GM23338 (cell line): Measurements from ENCODE around the gene PAPPA. TPM values are rescaled to one million over a fixed set of nuclear protein-coding genes. Genes with fewer than 3 reads are reported as not detected.

Experiments used
- ATAC-seq: fragments of 200-7000 bp; cut with Tn5 transposase; 3 replicates; pipeline ENCODE4 v1.9.1; 2020
- DNase-seq: peaks from one replicate; pipeline ENCODE4 v3.0.0-alpha.2; 2015; ENCODE audit warnings: low spot score
- H2AFZ ChIP-seq: fragments of 200-600 bp; sonication (generic); 2 replicates; pipeline ENCODE4 v1.8.0; 2016; ENCODE audit warnings: antibody characterized with exemption, mild to moderate bottlenecking, moderate library complexity
- H3F3A ChIP-seq: fragments of 200-600 bp; sonication (generic); replicated peaks from 2 replicates; pipeline ENCODE4 v1.8.0; 2017; ENCODE audit warnings: antibody characterized with exemption, mixed run types, low read depth
- H3K27ac ChIP-seq: fragments of 200-600 bp; sonication (generic); 2 replicates; pipeline ENCODE4 v1.6.1; 2016; ENCODE audit warnings: low read depth
- H3K27me3 ChIP-seq: fragments of 200-600 bp; sonication (generic); 2 replicates; pipeline ENCODE4 v1.8.0; 2016; ENCODE audit warnings: mild to moderate bottlenecking, mixed run types, moderate library complexity; ENCODE audit not compliant: insufficient read depth
- H3K36me3 ChIP-seq: fragments of 200-600 bp; sonication (generic); 2 replicates; pipeline ENCODE4 v1.8.0; 2016; ENCODE audit warnings: mild to moderate bottlenecking; ENCODE audit not compliant: insufficient read depth
- H3K4me1 ChIP-seq: fragments of 200-600 bp; sonication (generic); 2 replicates; pipeline ENCODE4 v1.8.0; 2016; ENCODE audit warnings: mild to moderate bottlenecking, moderate library complexity; ENCODE audit not compliant: insufficient read depth
- H3K4me2 ChIP-seq: fragments of 200-600 bp; sonication (generic); 2 replicates; pipeline ENCODE4 v1.7.1; 2017; ENCODE audit warnings: mixed run types
- H3K4me3 ChIP-seq: fragments of 200-600 bp; sonication (generic); 2 replicates; pipeline ENCODE4 v1.6.1; 2016; ENCODE audit warnings: mixed run types
- H3K79me2 ChIP-seq: fragments of 200-600 bp; sonication (generic); replicated peaks from 2 replicates; pipeline ENCODE4 v1.8.0; 2017; ENCODE audit warnings: mild to moderate bottlenecking; ENCODE audit not compliant: insufficient read depth
- H3K9me2 ChIP-seq: fragments of 200-600 bp; sonication (generic); 2 replicates; pipeline ENCODE4 v1.8.0; 2017; ENCODE audit not compliant: insufficient read depth
- H4K20me1 ChIP-seq: fragments of 200-600 bp; sonication (generic); replicated peaks from 2 replicates; pipeline ENCODE4 v1.8.0; 2017; ENCODE audit warnings: mild to moderate bottlenecking; ENCODE audit not compliant: insufficient read depth
- H3K27ac Mint-ChIP-seq: 2 replicates; pipeline ENCODE4 v1.8.0; 2020; ENCODE audit warnings: inconsistent platforms, mild to moderate bottlenecking, moderate library complexity, mixed read lengths
- H3K27me3 Mint-ChIP-seq: 3 replicates; pipeline ENCODE4 v1.8.0; 2022; ENCODE audit warnings: low read depth, mild to moderate bottlenecking, moderate library complexity, mixed read lengths, inconsistent platforms; ENCODE audit not compliant: insufficient read depth, poor library complexity
- H3K36me3 Mint-ChIP-seq: 3 replicates; pipeline ENCODE4 v1.8.0; 2021; ENCODE audit warnings: low read depth, mild to moderate bottlenecking, inconsistent platforms, moderate library complexity, mixed read lengths
- H3K4me1 Mint-ChIP-seq: 3 replicates; pipeline ENCODE4 v1.8.0; 2020; ENCODE audit warnings: mild to moderate bottlenecking, inconsistent platforms, mixed read lengths
- H3K4me3 Mint-ChIP-seq: 3 replicates; pipeline ENCODE4 v1.8.0; 2021; ENCODE audit warnings: moderate library complexity, mild to moderate bottlenecking, inconsistent platforms, mixed read lengths
- H3K9me3 Mint-ChIP-seq: 3 replicates; pipeline ENCODE4 v1.8.0; 2020; ENCODE audit warnings: moderate library complexity, mild to moderate bottlenecking, inconsistent platforms, mixed read lengths
- CREB1 ChIP-seq: fragments of 250-450 bp; sonication (Bioruptor Pico); IDR thresholded peaks from 2 replicates; pipeline ENCODE4 v1.5.0; 2020; ENCODE audit warnings: low read depth, mild to moderate bottlenecking, moderate library complexity
- CTCF ChIP-seq, 2 experiments: fragments of 200-600 bp in 1 of 2; sonication (generic) in 1 of 2; conservative IDR thresholded peaks; 2 replicates each; pipeline versions ENCODE4 v1.5.1 to v1.6.1; 2016 to 2017; ENCODE audit warnings: antibody characterized with exemption in 2 of 2, low read depth in 2 of 2, mild to moderate bottlenecking in 2 of 2, moderate library complexity in 1 of 2
- ETS1 ChIP-seq: IDR thresholded peaks from 2 replicates; pipeline ENCODE4 v1.6.1; 2016; ENCODE audit warnings: antibody characterized with exemption
- EZH2 ChIP-seq: fragments of 200-600 bp; sonication (generic); IDR thresholded peaks from one replicate; pipeline ENCODE4 v1.8.0; 2017; ENCODE audit warnings: antibody characterized with exemption, mild to moderate bottlenecking, low read depth; ENCODE audit not compliant: unreplicated experiment
- EZH2phosphoT487 ChIP-seq: fragments of 200-600 bp; sonication (generic); IDR thresholded peaks from one replicate; pipeline ENCODE4 v1.8.1; 2018; ENCODE audit warnings: antibody characterized with exemption; ENCODE audit not compliant: unreplicated experiment
- JUNB ChIP-seq: IDR thresholded peaks from one replicate; pipeline ENCODE4 v1.6.1; 2016; ENCODE audit warnings: antibody characterized with exemption; ENCODE audit not compliant: unreplicated experiment
- NANOG ChIP-seq: IDR thresholded peaks from 2 replicates; pipeline ENCODE4 v1.6.1; 2016; ENCODE audit warnings: antibody characterized with exemption, borderline replicate concordance
- POLR2AphosphoS5 ChIP-seq: IDR thresholded peaks from 2 replicates; pipeline ENCODE4 v1.6.1; 2016; ENCODE audit warnings: antibody characterized with exemption, low read depth
- REST ChIP-seq: IDR thresholded peaks from one replicate; pipeline ENCODE4 v1.6.1; 2018; ENCODE audit warnings: antibody characterized with exemption; ENCODE audit not compliant: unreplicated experiment
- STAT1 ChIP-seq: IDR thresholded peaks from one replicate; pipeline ENCODE4 v1.6.1; 2016; ENCODE audit warnings: antibody characterized with exemption; ENCODE audit not compliant: unreplicated experiment
- ZNF114 ChIP-seq: fragments of 250-450 bp; sonication (Bioruptor Pico); IDR thresholded peaks from 2 replicates; pipeline ENCODE4 v1.5.0; 2020; ENCODE audit warnings: mild to moderate bottlenecking, moderate library complexity
- ZNF331 ChIP-seq: fragments of 250-450 bp; sonication (Bioruptor Pico); IDR thresholded peaks from 2 replicates; pipeline ENCODE4 v1.5.0; 2020; ENCODE audit warnings: low read depth, mild to moderate bottlenecking, moderate library complexity
- polyA plus RNA-seq: library from polyadenylated mRNA; unstranded; fragments of >200 nt; fragmentation: Nextera tagmentation; extraction: Ambion mirVana; gene quantifications from 2 replicates; pipeline ENCODE4 v1.2.1, GENCODE V29; 2016
- total RNA-seq: library from RNA; depleted of rRNA; stranded (reverse); fragments of >200 nt; shearing (Covaris generic); gene quantifications from 2 replicates; pipeline ENCODE4 v1.2.3, GENCODE V29; 2014

PAPPA gene
- total and polyA plus RNA-seq, 2 experiments from 2014 or later, result 0.38 to 0.66 TPM

GRCh38 chr9:116325924-116326323, 172.3 kb downstream of the PAPPA start:
- H3K27ac ChIP-seq, result no peak overlapping the region
- TF ChIP-seq POLR2AphosphoS5 (no peak), EZH2phosphoT487 (no peak), CTCF (conservative IDR thresholded peaks at IDR 0.05; ENCODE audit: low read depth in 2 of 2) (no peak), EZH2 (no peak), CREB1 (CRISPR knock-in tag) (no peak), STAT1 (no peak), ZNF114 (CRISPR knock-in tag) (no peak)
- no peaks in the 10 kb centered on the region; the same call in 1 of the 2 replicates for H3K36me3 ChIP-seq
- no peaks in the 10 kb centered on the region for H3F3A ChIP-seq
- H3K4me3 ChIP-seq, result no peak overlapping the region
- H3K36me3 Mint-ChIP-seq, result no peaks in the 10 kb centered on the region
- H2AFZ ChIP-seq, result no peak overlapping the region
- H3K9me2 ChIP-seq, result no peaks in the 10 kb centered on the region
- H3K4me1 Mint-ChIP-seq, result peaks cover 28% of the 10 kb centered on the region
- ATAC-seq, result no peak
- H3K27me3 Mint-ChIP-seq, result peaks cover 4% of the 10 kb centered on the region
- H3K4me2 ChIP-seq, result no peak overlapping the region
- H3K4me3 Mint-ChIP-seq, result no peak overlapping the region
- H3K4me1 ChIP-seq, result peaks cover 15% of the 10 kb centered on the region
- 0 out of 2 replicates have a peak, but pooled peaks cover 3% of the 10 kb centered on the region for H3K27me3 ChIP-seq
- no peaks in the 10 kb centered on the region for H3K9me3 Mint-ChIP-seq
- H3K27ac Mint-ChIP-seq, result no peak overlapping the region
- DNase-seq, result no peak
- H4K20me1 ChIP-seq, result no peaks in the 10 kb centered on the region
- H3K79me2 ChIP-seq, result no peaks in the 10 kb centered on the region

- Mint-ChIP-seq H3K4me1 (peaks cover 39% of the 10 kb centered on the region), H3K4me3 (no peak overlapping the region), H3K36me3 (no peaks in the 10 kb centered on the region), H3K27me3 (peaks cover 12% of the 10 kb centered on the region), H3K9me3 (no peaks in the 10 kb centered on the region), H3K27ac (no peak overlapping the region)
- Histone ChIP-seq H3K4me2 (no peak overlapping the region), H3K27me3 (peaks cover 15% of the 10 kb centered on the region; the same call in 1 of the 2 replicates), H3K79me2 (no peaks in the 10 kb centered on the region), H4K20me1 (no peaks in the 10 kb centered on the region), H3K4me3 (no peak overlapping the region), H3K36me3 (no peaks in the 10 kb centered on the region), H2AFZ (no peak overlapping the region), H3K4me1 (peaks cover 15% of the 10 kb centered on the region), H3K9me2 (0 out of 2 replicates have a peak, but pooled peaks cover 7% of the 10 kb centered on the region), H3F3A (no peaks in the 10 kb centered on the region), H3K27ac (no peak overlapping the region)
- no peak for ATAC-seq
- DNase-seq, result no peak
- TF ChIP-seq CREB1 (CRISPR knock-in tag) (no peak), REST (no peak), NANOG (no peak), ETS1 (no peak), CTCF (conservative IDR thresholded peaks at IDR 0.05; ENCODE audit: low read depth in 2 of 2) (no peak), ZNF331 (CRISPR knock-in tag) (no peak), JUNB (no peak), EZH2 (no peak), STAT1 (no peak), POLR2AphosphoS5 (no peak), ZNF114 (CRISPR knock-in tag) (no peak)
Observed at GRCh38 chr9:116327701-116328405, 174.3 kb downstream of the PAPPA start.
